MV-4-11 (cell line): Measurements from ENCODE around the gene ATP8B4.
A peak's percentile ranks its signal among the peaks of the same experiment; 100 is the strongest.

Source experiments
- DNase-seq: peaks from one replicate; lab custom pipeline; 2025; lab: John Stamatoyannopoulos, UW

Gene ATP8B4

GRCh38 chr15:50059883-50060282 is 59.1 kb downstream of the ATP8B4 start:
- peak; percentile 55 for DNase-seq

- DNase-seq, result no peak
These were observed 59.7 kb downstream of the ATP8B4 start for GRCh38 chr15:50059203-50059772.

- DNase-seq, result no peak
These were observed 61.0 kb downstream of the ATP8B4 start for GRCh38 chr15:50057905-50058639.

- no peak for DNase-seq
These were observed 61.8 kb downstream of the ATP8B4 start for GRCh38 chr15:50057196-50057595.

- DNase-seq, result peak; percentile 98
These were observed 63.3 kb downstream of the ATP8B4 start for GRCh38 chr15:50055750-50056157.

GRCh38 chr15:50055332-50055731 is 63.7 kb downstream of the ATP8B4 start:
- DNase-seq, result peak; percentile 98

- DNase-seq, result peak; percentile 84
These were observed 65.8 kb downstream of the ATP8B4 start for GRCh38 chr15:50053055-50053856.

- peak; percentile 86 for DNase-seq
These were observed 67.1 kb downstream of the ATP8B4 start for GRCh38 chr15:50051811-50052419.

GRCh38 chr15:50050986-50051743 is 67.9 kb downstream of the ATP8B4 start:
- no peak for DNase-seq

GRCh38 chr15:50049871-50050270 is 69.2 kb downstream of the ATP8B4 start:
- DNase-seq, result no peak

- DNase-seq, result no peak
These were observed 72.2 kb downstream of the ATP8B4 start for GRCh38 chr15:50046867-50047266.

- DNase-seq, result no peak
These were observed 72.9 kb downstream of the ATP8B4 start for GRCh38 chr15:50046159-50046558.

GRCh38 chr15:50044904-50045303 is 74.1 kb downstream of the ATP8B4 start:
- no peak for DNase-seq

GRCh38 chr15:50044406-50044805 is 74.6 kb downstream of the ATP8B4 start:
- DNase-seq, result no peak

- no peak for DNase-seq
These were observed 76.3 kb downstream of the ATP8B4 start for GRCh38 chr15:50042775-50043174.

GRCh38 chr15:50030456-50030855 is 88.6 kb downstream of the ATP8B4 start:
- DNase-seq, result peak; percentile 12

- no peak for DNase-seq
These were observed 90.7 kb downstream of the ATP8B4 start for GRCh38 chr15:50028326-50028725.

- DNase-seq, result no peak
These were observed 94.8 kb downstream of the ATP8B4 start for GRCh38 chr15:50024281-50024680.

GRCh38 chr15:50018491-50018890 is 100.5 kb downstream of the ATP8B4 start:
- DNase-seq, result no peak

- peak; percentile 59 for DNase-seq
These were observed 101.5 kb downstream of the ATP8B4 start for GRCh38 chr15:50017522-50017921.

GRCh38 chr15:50016951-50017350 is 102.1 kb downstream of the ATP8B4 start:
- no peak for DNase-seq

GRCh38 chr15:50012790-50013189 is 106.2 kb downstream of the ATP8B4 start:
- DNase-seq, result no peak
